GM23338 (cell line): ENCODE measurements around the gene RAB25.

ENCODE experiments used
- CREB1 ChIP-seq: fragments of 250-450 bp; sonication (Bioruptor Pico); IDR thresholded peaks from 2 replicates; pipeline ENCODE4 v1.5.0; 2020; ENCODE audit warnings: low read depth, mild to moderate bottlenecking, moderate library complexity
- EZH2 ChIP-seq: fragments of 200-600 bp; sonication (generic); IDR thresholded peaks from one replicate; pipeline ENCODE4 v1.8.0; 2017; ENCODE audit warnings: antibody characterized with exemption, mild to moderate bottlenecking, low read depth; ENCODE audit not compliant: unreplicated experiment
- TF ChIP-seq, protein P1 (sequence below), 2 experiments: fragments of 200-600 bp in 1 of 2; sonication (generic) in 1 of 2; conservative IDR thresholded peaks; 2 replicates each; pipeline versions ENCODE4 v1.5.1 to v1.6.1; 2016 to 2017; ENCODE audit warnings: antibody characterized with exemption in 2 of 2, low read depth in 2 of 2, mild to moderate bottlenecking in 2 of 2, moderate library complexity in 1 of 2

DNA sequence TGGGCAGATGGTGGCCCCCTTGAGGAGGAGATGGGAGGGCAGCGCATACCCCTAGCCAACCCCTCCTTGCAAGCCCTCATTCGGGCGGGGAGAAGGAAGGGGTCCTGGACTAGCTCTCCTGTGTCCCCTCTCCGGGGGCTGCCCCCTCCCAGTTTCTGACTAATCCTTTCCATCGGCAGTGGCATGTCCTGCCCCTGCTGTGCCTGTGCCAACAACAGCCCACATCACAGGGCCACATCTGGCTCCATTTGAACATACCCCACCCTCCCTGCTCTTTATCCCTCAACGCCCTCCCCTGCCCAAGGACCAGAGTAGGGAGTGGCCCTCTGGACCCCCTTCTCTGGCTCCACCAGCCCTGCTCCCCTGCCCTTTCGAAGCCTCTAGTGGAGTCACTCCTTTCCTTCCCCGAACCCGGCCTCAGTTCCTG, 42.6 kb downstream of the RAB25 start:
- no peak for TF ChIP-seq EZH2
- TF ChIP-seq CREB1 (CRISPR knock-in tag), result no peak
- TF ChIP-seq, protein P1, sequence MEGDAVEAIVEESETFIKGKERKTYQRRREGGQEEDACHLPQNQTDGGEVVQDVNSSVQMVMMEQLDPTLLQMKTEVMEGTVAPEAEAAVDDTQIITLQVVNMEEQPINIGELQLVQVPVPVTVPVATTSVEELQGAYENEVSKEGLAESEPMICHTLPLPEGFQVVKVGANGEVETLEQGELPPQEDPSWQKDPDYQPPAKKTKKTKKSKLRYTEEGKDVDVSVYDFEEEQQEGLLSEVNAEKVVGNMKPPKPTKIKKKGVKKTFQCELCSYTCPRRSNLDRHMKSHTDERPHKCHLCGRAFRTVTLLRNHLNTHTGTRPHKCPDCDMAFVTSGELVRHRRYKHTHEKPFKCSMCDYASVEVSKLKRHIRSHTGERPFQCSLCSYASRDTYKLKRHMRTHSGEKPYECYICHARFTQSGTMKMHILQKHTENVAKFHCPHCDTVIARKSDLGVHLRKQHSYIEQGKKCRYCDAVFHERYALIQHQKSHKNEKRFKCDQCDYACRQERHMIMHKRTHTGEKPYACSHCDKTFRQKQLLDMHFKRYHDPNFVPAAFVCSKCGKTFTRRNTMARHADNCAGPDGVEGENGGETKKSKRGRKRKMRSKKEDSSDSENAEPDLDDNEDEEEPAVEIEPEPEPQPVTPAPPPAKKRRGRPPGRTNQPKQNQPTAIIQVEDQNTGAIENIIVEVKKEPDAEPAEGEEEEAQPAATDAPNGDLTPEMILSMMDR (conservative IDR thresholded peaks at IDR 0.05; ENCODE audit: low read depth in 2 of 2), result no peak
